H1 (cell line): Measurements from ENCODE around the gene CAPZB. TPM values are rescaled to one million over a fixed set of nuclear protein-coding genes. Genes with fewer than 3 reads are reported as not detected.

Experiments
- CTCF ChIA-PET: fragments of 300-600 bp; sonication (Branson Sonifier 250); formaldehyde crosslinking; loops from one replicate; lab custom pipeline; 2021; ENCODE audit not compliant: partially characterized antibody; lab: Charles Lee
- POLR2A ChIA-PET: fragments of 300-600 bp; sonication (Branson Sonifier 250); formaldehyde crosslinking; loops from one replicate; lab custom pipeline; 2021; ENCODE audit warnings: inconsistent platforms; ENCODE audit not compliant: partially characterized antibody; lab: Charles Lee
- DNase-seq, 2 experiments: peaks; one replicate each; pipeline versions ENCODE4 v3.0.0 to v3.0.0-alpha.2; 2010 to 2022; ENCODE audit warnings: low spot score in 2 of 2, low read depth in 1 of 2, mixed read lengths in 1 of 2
- FAIRE-seq: peaks from 2 replicates; lab custom pipeline; 2011; peaks lifted over from hg19 to GRCh38; lab: Jason Lieb, UNC
- H2AFZ ChIP-seq: 2 replicates; pipeline ENCODE4 v1.8.1; 2012; ENCODE audit warnings: low read length, inconsistent platforms
- H2AK5ac ChIP-seq: 2 replicates; pipeline ENCODE4 v1.6.1; 2013; ENCODE audit warnings: low read depth, low read length
- H2BK120ac ChIP-seq: replicated peaks from 2 replicates; pipeline ENCODE3; 2013; ENCODE audit warnings: low read depth, low read length, inconsistent platforms
- H2BK12ac ChIP-seq: 2 replicates; pipeline ENCODE4 v1.6.1; 2013; ENCODE audit warnings: low read depth, low read length
- H2BK15ac ChIP-seq: 2 replicates; pipeline ENCODE4 v1.6.1; 2013; ENCODE audit warnings: low read length
- H2BK20ac ChIP-seq: 2 replicates; pipeline ENCODE4 v1.6.1; 2013; ENCODE audit warnings: low read length
- H2BK5ac ChIP-seq: 2 replicates; pipeline ENCODE4 v1.6.1; 2013; ENCODE audit warnings: low read depth, low read length
- H3K14ac ChIP-seq: 2 replicates; pipeline ENCODE4 v1.6.1; 2013; ENCODE audit warnings: inconsistent platforms; ENCODE audit not compliant: insufficient read length
- H3K18ac ChIP-seq: 2 replicates; pipeline ENCODE4 v1.6.1; 2013; ENCODE audit warnings: low read length; ENCODE audit errors: extremely low read depth
- H3K23ac ChIP-seq: 2 replicates; pipeline ENCODE4 v1.6.1; 2013; ENCODE audit warnings: inconsistent platforms; ENCODE audit not compliant: insufficient read length
- H3K23me2 ChIP-seq: 2 replicates; pipeline ENCODE4 v1.6.1; 2013; ENCODE audit warnings: low read depth, low read length
- H3K27ac ChIP-seq: 2 replicates; pipeline ENCODE4 v1.6.1; 2011; ENCODE audit warnings: low read depth, low read length, inconsistent platforms
- H3K27me3 ChIP-seq, 4 experiments: replicated peaks in 1 of 4; 1 replicate in 1 of 4; 2 replicates in 3 of 4; pipeline versions ENCODE4 v1.6.1 to v1.8.1; 2011 to 2013; ENCODE audit warnings: low read length in 3 of 4, mild to moderate bottlenecking in 3 of 4, inconsistent platforms in 2 of 4, mixed read lengths in 2 of 4, moderate library complexity in 1 of 4; ENCODE audit not compliant: control insufficient read depth in 3 of 4, insufficient read depth in 3 of 4; ENCODE audit errors: extremely low read depth in 1 of 4
- H3K36me3 ChIP-seq, 4 experiments: 2 replicates each; pipeline versions ENCODE4 v1.6.1 to v1.8.1; 2011 to 2013; ENCODE audit warnings: mild to moderate bottlenecking in 4 of 4, low read length in 3 of 4, moderate library complexity in 2 of 4, control low read depth in 1 of 4, inconsistent platforms in 1 of 4; ENCODE audit not compliant: insufficient read depth in 4 of 4, control insufficient read depth in 2 of 4
- H3K4ac ChIP-seq: replicated peaks from 2 replicates; pipeline ENCODE3; 2013; ENCODE audit warnings: low read length, low read depth, mixed read lengths, inconsistent platforms; ENCODE audit not compliant: insufficient read length
- H3K4me1 ChIP-seq, 4 experiments: replicated peaks in 1 of 4; 1 replicate in 1 of 4; 2 replicates in 3 of 4; pipeline versions ENCODE4 v1.6.1 to v1.8.1; 2011 to 2013; ENCODE audit warnings: low read length in 3 of 4, inconsistent platforms in 2 of 4, mixed read lengths in 1 of 4; ENCODE audit not compliant: insufficient read depth in 4 of 4, control insufficient read depth in 3 of 4
- H3K4me2 ChIP-seq, 2 experiments: 2 replicates each; pipeline versions ENCODE4 v1.6.1 to v1.8.1; 2011 to 2013; ENCODE audit warnings: low read depth in 2 of 2, low read length in 2 of 2, control low read depth in 1 of 2, inconsistent platforms in 1 of 2, mild to moderate bottlenecking in 1 of 2; ENCODE audit not compliant: insufficient read depth in 1 of 2
- H3K4me3 ChIP-seq, 4 experiments: fragments of 200-600, 300-600 bp in 1 of 4; sonication (generic), shearing (Covaris generic), sonication (Bioruptor Twin) in 1 of 4; 2 replicates each; pipeline versions ENCODE4 v1.5.1 to v1.8.1; 2011 to 2016; ENCODE audit warnings: low read length in 4 of 4, low read depth in 3 of 4, control low read depth in 2 of 4, inconsistent platforms in 2 of 4, mild to moderate bottlenecking in 2 of 4, mixed read lengths in 1 of 4, moderate library complexity in 1 of 4; ENCODE audit not compliant: insufficient read depth in 2 of 4; ENCODE audit errors: extremely low read depth in 1 of 4
- H3K56ac ChIP-seq: replicated peaks from 2 replicates; pipeline ENCODE3; 2013; ENCODE audit warnings: low read depth, mild to moderate bottlenecking, mixed read lengths, low read length, inconsistent platforms; ENCODE audit not compliant: insufficient read length
- H3K79me1 ChIP-seq: 2 replicates; pipeline ENCODE4 v1.6.1; 2013; ENCODE audit warnings: low read depth, low read length, control low read depth
- H3K79me2 ChIP-seq, 2 experiments: 2 replicates each; pipeline versions ENCODE4 v1.6.1 to v1.8.1; 2012 to 2013; ENCODE audit warnings: low read length in 2 of 2, mild to moderate bottlenecking in 2 of 2, inconsistent platforms in 1 of 2; ENCODE audit not compliant: insufficient read depth in 2 of 2, control insufficient read depth in 1 of 2
- H3K9ac ChIP-seq, 4 experiments: replicated peaks in 1 of 4; 1 replicate in 1 of 4; 2 replicates in 3 of 4; pipeline versions ENCODE4 v1.6.1 to v1.8.1; 2011 to 2013; ENCODE audit warnings: low read depth in 3 of 4, low read length in 3 of 4, control low read depth in 2 of 4, mild to moderate bottlenecking in 2 of 4, moderate library complexity in 2 of 4, inconsistent platforms in 1 of 4; ENCODE audit errors: extremely low read depth in 1 of 4
- H3K9me3 ChIP-seq, 2 experiments: 2 replicates each; pipeline versions ENCODE4 v1.6.1 to v1.8.1; 2012 to 2013; ENCODE audit warnings: mild to moderate bottlenecking in 2 of 2, moderate library complexity in 2 of 2, control low read depth in 1 of 2, inconsistent platforms in 1 of 2, low read depth in 1 of 2, low read length in 1 of 2, mixed read lengths in 1 of 2; ENCODE audit not compliant: insufficient read depth in 2 of 2
- H4K20me1 ChIP-seq, 2 experiments: replicated peaks in 1 of 2; 2 replicates each; pipeline versions ENCODE3 to v1.8.1; 2011 to 2013; ENCODE audit warnings: inconsistent platforms in 2 of 2, low read length in 2 of 2, mild to moderate bottlenecking in 1 of 2; ENCODE audit not compliant: insufficient read depth in 2 of 2, control insufficient read depth in 1 of 2
- H4K5ac ChIP-seq: 2 replicates; pipeline ENCODE4 v1.6.1; 2013; ENCODE audit warnings: low read length, low read depth, mixed read lengths, inconsistent platforms; ENCODE audit not compliant: insufficient read length
- H4K8ac ChIP-seq: 2 replicates; pipeline ENCODE4 v1.8.0; 2013; ENCODE audit warnings: mild to moderate bottlenecking, moderate library complexity, low read length, inconsistent platforms; ENCODE audit not compliant: insufficient read depth; ENCODE audit errors: extremely low read depth
- H4K91ac ChIP-seq: replicated peaks from 2 replicates; pipeline ENCODE3; 2013; ENCODE audit warnings: low read length, mixed read lengths, inconsistent platforms; ENCODE audit not compliant: insufficient read length
- BACH1 ChIP-seq: IDR thresholded peaks from 2 replicates; pipeline ENCODE4 v1.6.1; 2012; ENCODE audit warnings: low read length, improper control_type of control experiment
- CTBP2 ChIP-seq: IDR thresholded peaks from 2 replicates; pipeline ENCODE4 v1.7.0; 2011; ENCODE audit warnings: borderline replicate concordance, mild to moderate bottlenecking, moderate library complexity, mixed read lengths, low read length; ENCODE audit not compliant: insufficient read depth, insufficient read length
- EGR1 ChIP-seq: IDR thresholded peaks from 2 replicates; pipeline ENCODE4 v1.6.1; 2011; ENCODE audit warnings: low read depth, low read length, borderline replicate concordance
- FOSL1 ChIP-seq: IDR thresholded peaks from 2 replicates; pipeline ENCODE4 v1.6.1; 2011; ENCODE audit warnings: mild to moderate bottlenecking, low read depth, low read length, moderate library complexity; ENCODE audit not compliant: insufficient read depth
- HDAC6 ChIP-seq: IDR thresholded peaks from one replicate; pipeline ENCODE4 v1.7.1; 2012; ENCODE audit warnings: low read depth, mild to moderate bottlenecking, inconsistent platforms, low read length, moderate library complexity
- JUND ChIP-seq: IDR thresholded peaks from 2 replicates; pipeline ENCODE4 v1.6.1; 2011; ENCODE audit warnings: mild to moderate bottlenecking, improper control_type of control experiment, low read length
- RAD21 ChIP-seq, 2 experiments: IDR thresholded peaks in 1 of 2; conservative IDR thresholded peaks in 1 of 2; 2 replicates each; pipeline ENCODE4 v1.6.1; 2011; ENCODE audit warnings: low read depth in 2 of 2, low read length in 2 of 2, improper control_type of control experiment in 1 of 2, inconsistent platforms in 1 of 2, mild to moderate bottlenecking in 1 of 2, moderate library complexity in 1 of 2
- RFX5 ChIP-seq: IDR thresholded peaks from 2 replicates; pipeline ENCODE4 v1.6.1; 2011; ENCODE audit warnings: low read depth, low read length, improper control_type of control experiment, borderline replicate concordance
- SP1 ChIP-seq: IDR thresholded peaks from 2 replicates; pipeline ENCODE4 v1.6.1; 2011; ENCODE audit warnings: low read depth, low read length
- TCF12 ChIP-seq: IDR thresholded peaks from 2 replicates; pipeline ENCODE4 v1.6.1; 2011; ENCODE audit warnings: low read depth, mild to moderate bottlenecking, low read length
- YY1 ChIP-seq: IDR thresholded peaks from 2 replicates; pipeline ENCODE4 v1.6.1; 2011; ENCODE audit warnings: low read depth, mild to moderate bottlenecking, low read length
- WGBS, 2 experiments: shearing (Covaris generic) in 1 of 2; methylation state at CpG; one replicate each; pipeline versions ENCODE4 v1.1.6 to v1.1.7; 2013 to 2015; ENCODE audit warnings: low lambda C conversion rate in 2 of 2, mixed read lengths in 2 of 2, inconsistent platforms in 1 of 2, low coverage in 1 of 2, missing lambda C conversion rate in 1 of 2; ENCODE audit not compliant: insufficient replicate concordance in 2 of 2, insufficient coverage in 1 of 2, insufficient read length in 1 of 2; ENCODE audit errors: extremely low coverage in 1 of 2, missing lambda C conversion rate in 1 of 2; 5-methylcytosine and 5-hydroxymethylcytosine counted together
- polyA plus RNA-seq, 7 experiments: library from polyadenylated mRNA; depleted of rRNA in 3 of 7; stranded (reverse) in 5 of 7; unstranded in 2 of 7; fragments of >200 nt in 5 of 7; fragments of 200-250 nt in 2 of 7; gene quantifications; 1 replicate in 5 of 7; 2 replicates in 1 of 7; 4 replicates in 1 of 7; pipeline versions ENCODE4 v1.2.1 to v1.2.3, GENCODE V29; 2011 to 2013; ENCODE audit warnings: missing spikeins in 2 of 7, mixed read lengths in 2 of 7
- total RNA-seq: library from RNA; stranded (reverse); fragmentation: NEBNext Ultra II Directional; extraction: Animal tissue kit (Norgen Biotek cat#: 25700); gene quantifications from 2 replicates; pipeline ENCODE4 v1.2.1, GENCODE V29; 2021
- TF ChIP-seq, protein P1 (sequence below): IDR thresholded peaks from 2 replicates; pipeline ENCODE4 v1.6.1; 2011; ENCODE audit warnings: low read length, improper control_type of control experiment

CAPZB gene
- total and polyA plus RNA-seq, 2 of the 8 experiments (the other 6 are each of a cell fraction or from before 2014, with no cell fraction given): 162 to 371 TPM

GRCh38 chr1:19323987-19324664 lies 161.2 kb downstream of the CAPZB start:
- H4K5ac ChIP-seq: no peak overlapping the region
- no peaks in the 10 kb centered on the region for H3K27me3 ChIP-seq
- H3K23ac ChIP-seq: no peak overlapping the region
- no peak overlapping the region for H2AK5ac ChIP-seq
- H2BK20ac ChIP-seq: no peak overlapping the region
- no peaks in the 10 kb centered on the region for H3K79me2 ChIP-seq
- H3K4me3 ChIP-seq: no peak overlapping the region
- H2BK15ac ChIP-seq: no peak overlapping the region
- WGBS, 2 experiments: 83% methylated on average over 23 of the region's 23 CpGs; no CpG with 5 or more reads in 1 of the 2 experiments
- H2BK5ac ChIP-seq: no peak overlapping the region
- H3K18ac ChIP-seq: no peak overlapping the region
- H4K20me1 ChIP-seq: peaks cover 0 to 14% of the 10 kb centered on the region in 2 experiments
- no peaks in the 10 kb centered on the region for H3K9me3 ChIP-seq
- H3K4me1 ChIP-seq: no peaks in the 10 kb centered on the region
- H3K4ac ChIP-seq: no peak overlapping the region
- no peak overlapping the region for H3K4me2 ChIP-seq
- FAIRE-seq: no peak
- H3K79me1 ChIP-seq: no peaks in the 10 kb centered on the region; the same call in 1 of the 2 replicates
- no peak overlapping the region for H3K56ac ChIP-seq
- no peak overlapping the region for H3K14ac ChIP-seq
- peaks cover 5 to 16% (median 10%) of the 10 kb centered on the region in 4 experiments; a peak in 5 of 8 replicates for H3K36me3 ChIP-seq
- CTCF ChIA-PET: interaction anchor here (0.6 to 2.8 kb wide), 3 partner anchors 7 to 163 kb away, joined by 3 to 9 read pairs (median 4); no protein-coding TSS in a partner anchor
- no peak overlapping the region for H2BK120ac ChIP-seq
- no peak overlapping the region for H4K91ac ChIP-seq
- POLR2A ChIA-PET: interaction anchor here (0.6 to 16.9 kb wide), 3 partner anchors 7 to 318 kb away, joined by 3 to 143 read pairs (median 143); partner anchors contain the start of genes AKR7A2 and SLC66A1
- H3K27ac ChIP-seq: no peak overlapping the region
- no peak overlapping the region for H3K9ac ChIP-seq
- H2AFZ ChIP-seq: no peak overlapping the region
- H3K23me2 ChIP-seq: no peaks in the 10 kb centered on the region
- no peak overlapping the region for H2BK12ac ChIP-seq
- no peak for DNase-seq
- H4K8ac ChIP-seq: no peak overlapping the region
- TF ChIP-seq HDAC6 (no peak), YY1 (no peak), EGR1 (no peak), CTBP2 (no peak), TCF12 (no peak), JUND (no peak), RFX5 (no peak), RAD21 (IDR thresholded peaks at IDR 0.05 in 1 of 2, conservative IDR thresholded peaks at IDR 0.05 in 1 of 2; ENCODE audit: low read depth in 2 of 2, low read length in 2 of 2) (no peak), FOSL1 (no peak), SP1 (no peak), BACH1 (no peak)
- TF ChIP-seq, protein P1, sequence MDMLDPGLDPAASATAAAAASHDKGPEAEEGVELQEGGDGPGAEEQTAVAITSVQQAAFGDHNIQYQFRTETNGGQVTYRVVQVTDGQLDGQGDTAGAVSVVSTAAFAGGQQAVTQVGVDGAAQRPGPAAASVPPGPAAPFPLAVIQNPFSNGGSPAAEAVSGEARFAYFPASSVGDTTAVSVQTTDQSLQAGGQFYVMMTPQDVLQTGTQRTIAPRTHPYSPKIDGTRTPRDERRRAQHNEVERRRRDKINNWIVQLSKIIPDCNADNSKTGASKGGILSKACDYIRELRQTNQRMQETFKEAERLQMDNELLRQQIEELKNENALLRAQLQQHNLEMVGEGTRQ: no peak
